ENCODE measurements around the gene OTX2.

Gene OTX2

GRCh38 chr14:56810147-56810719 is at the start of gene OTX2:
Gene OTX2, minus strand, starts transcription at chr14:56810479. Its CDS starts 5,023 bp downstream, at chr14:56805456.
- no peak for DNase-seq (ENCODE audit: low read depth in 2 of 2)

- no peak for DNase-seq (ENCODE audit: low read depth in 2 of 2)
Observed at GRCh38 chr14:56858422-56858821, 48.1 kb upstream of the OTX2 start.

DNA sequence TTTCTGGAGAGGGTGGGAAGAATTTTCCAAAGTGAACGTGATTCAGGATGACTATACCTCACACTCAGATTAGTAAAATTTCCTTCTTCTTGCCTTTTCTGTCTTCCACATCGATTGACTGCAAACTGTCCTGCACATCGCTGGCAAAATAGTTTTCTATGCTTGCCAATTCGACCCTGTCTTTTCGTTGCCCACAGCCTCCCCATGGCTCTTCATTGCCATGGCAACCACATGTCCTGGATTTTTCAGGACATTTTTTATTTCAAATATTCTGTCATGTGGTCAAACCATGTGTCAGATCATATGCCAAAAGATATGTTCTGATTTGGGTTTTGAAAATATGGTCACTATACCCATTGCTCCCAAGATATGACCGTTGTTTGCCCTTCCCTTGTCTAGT is 46.9 kb upstream of the OTX2 start:
- no peak for DNase-seq (ENCODE audit: low read depth in 2 of 2)

- DNase-seq (ENCODE audit: low read depth in 2 of 2): no peak
Observed at GRCh38 chr14:56855891-56856461, 45.7 kb upstream of the OTX2 start.

- DNase-seq (ENCODE audit: low read depth in 2 of 2): no peak
Observed at GRCh38 chr14:56854325-56854724, 44.0 kb upstream of the OTX2 start.

- no peak for DNase-seq (ENCODE audit: low read depth in 2 of 2)
Observed at GRCh38 chr14:56846970-56847930, 37.0 kb upstream of the OTX2 start.

DNA sequence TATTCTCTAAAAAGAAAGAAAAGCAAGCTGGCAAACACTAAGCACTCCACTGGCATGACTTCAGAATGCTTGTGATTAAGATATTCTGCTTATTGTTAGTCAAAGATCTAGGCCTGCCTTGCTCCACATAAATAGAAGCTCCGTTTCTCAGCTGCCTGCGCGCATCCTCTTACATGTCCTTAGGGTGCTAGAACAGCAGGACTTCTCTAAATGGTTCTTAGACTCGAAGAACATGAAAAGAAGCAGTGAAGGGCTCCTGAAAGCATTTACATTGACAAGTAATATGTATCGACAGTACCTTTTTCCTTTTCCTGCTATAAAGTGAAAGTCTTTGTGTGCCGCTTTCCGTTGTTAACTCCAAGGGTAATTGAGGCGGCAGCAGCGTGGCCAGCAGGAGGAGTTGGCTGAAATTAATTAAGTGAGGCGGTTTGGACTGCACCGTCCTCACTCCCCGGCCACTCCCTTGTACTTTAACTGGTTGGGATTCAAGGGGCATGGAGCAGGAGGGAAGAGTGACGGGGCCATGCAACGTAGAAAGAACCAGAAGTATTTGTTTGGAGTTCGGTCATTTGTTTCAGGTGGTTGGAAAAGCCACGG is 34.2 kb upstream of the OTX2 start:
- DNase-seq (ENCODE audit: low read depth in 2 of 2): no peak

- DNase-seq (ENCODE audit: low read depth in 2 of 2): no peak
Observed at GRCh38 chr14:56841611-56842010, 31.3 kb upstream of the OTX2 start.

- DNase-seq (ENCODE audit: low read depth in 2 of 2): no peak
Observed at GRCh38 chr14:56840221-56840620, 29.9 kb upstream of the OTX2 start.

GRCh38 chr14:56829151-56829550 is 18.9 kb upstream of the OTX2 start:
- DNase-seq (ENCODE audit: low read depth in 2 of 2): no peak

DNA sequence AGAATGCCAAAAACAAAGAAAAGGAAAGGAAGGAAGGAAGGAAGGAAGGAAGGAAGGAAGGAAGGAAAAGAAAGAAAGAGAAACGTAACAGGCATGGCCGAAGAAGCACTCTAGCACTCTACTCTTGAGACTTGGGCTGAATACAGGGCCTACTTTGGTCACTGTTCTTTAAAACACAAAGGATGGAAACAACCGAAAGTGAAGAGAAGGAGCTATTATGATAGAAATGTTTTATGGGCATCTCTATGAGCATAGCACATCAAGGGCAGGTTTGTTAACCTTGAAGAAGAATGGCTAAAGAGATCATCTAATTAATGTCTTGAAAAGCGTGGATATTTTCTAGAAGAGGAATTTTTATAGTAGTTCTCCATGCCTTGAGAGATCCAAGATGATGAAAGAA is 15.9 kb upstream of the OTX2 start:
- no peak for DNase-seq (ENCODE audit: low read depth in 2 of 2)

DNA sequence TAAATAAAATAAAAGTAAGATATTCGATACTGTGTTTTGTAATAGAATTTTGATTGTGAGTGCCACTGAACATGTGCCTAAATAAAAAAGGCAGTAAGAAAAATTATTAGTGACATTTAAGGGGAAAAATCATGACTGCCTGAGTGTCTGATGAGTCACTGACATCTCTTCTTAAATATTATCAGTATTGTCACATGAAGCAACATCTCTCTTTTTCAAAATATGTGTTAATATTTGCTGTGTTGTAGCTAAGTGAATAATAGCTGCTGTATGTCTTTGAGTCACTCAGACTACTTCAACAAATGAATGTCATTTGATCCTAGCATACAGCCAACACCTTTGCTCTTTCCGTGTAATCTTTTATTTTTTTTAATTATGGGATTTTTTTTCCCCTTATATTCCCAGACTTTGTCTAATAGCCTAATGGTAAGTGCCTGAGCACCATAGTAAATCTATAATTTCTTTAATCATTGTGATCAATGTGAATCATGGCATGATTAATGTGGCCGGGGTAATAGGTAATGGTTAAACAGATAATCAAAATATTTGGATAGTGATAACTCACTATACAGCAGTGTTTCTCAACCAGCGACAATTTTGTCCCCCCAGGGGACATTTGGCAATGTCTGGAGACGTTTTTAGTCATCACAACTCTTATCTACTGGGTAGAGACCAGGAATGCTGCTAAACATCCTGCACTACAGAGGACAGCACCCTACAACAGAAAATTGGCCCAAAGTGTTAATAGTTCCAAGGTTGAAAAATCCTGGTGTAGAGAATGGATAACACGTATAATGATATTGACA is 11.7 kb upstream of the OTX2 start:
- no peak for DNase-seq (ENCODE audit: low read depth in 2 of 2)

DNA sequence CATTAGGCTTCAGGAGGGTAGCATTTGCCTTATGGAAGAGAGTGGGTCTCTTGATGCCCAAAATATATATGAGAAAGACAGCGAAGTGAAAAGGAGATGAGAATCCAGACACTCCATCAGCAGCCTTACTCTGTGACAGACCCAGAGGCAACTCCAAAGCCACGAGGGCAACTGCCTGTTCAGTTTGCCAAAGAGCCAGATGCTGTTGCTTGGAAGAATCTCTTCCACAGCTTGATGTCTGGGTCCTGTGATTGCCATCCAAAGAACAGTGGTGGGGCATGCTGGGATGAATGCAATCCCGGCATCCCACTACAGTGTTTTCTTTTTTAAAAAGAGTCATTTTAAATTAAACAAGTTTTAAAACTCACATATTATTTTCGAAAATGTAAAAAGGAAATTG is 10.9 kb upstream of the OTX2 start:
- DNase-seq (ENCODE audit: low read depth in 2 of 2): no peak

- no peak for DNase-seq (ENCODE audit: low read depth in 2 of 2)
Observed at GRCh38 chr14:56817396-56817921, 7.2 kb upstream of the OTX2 start.

DNA sequence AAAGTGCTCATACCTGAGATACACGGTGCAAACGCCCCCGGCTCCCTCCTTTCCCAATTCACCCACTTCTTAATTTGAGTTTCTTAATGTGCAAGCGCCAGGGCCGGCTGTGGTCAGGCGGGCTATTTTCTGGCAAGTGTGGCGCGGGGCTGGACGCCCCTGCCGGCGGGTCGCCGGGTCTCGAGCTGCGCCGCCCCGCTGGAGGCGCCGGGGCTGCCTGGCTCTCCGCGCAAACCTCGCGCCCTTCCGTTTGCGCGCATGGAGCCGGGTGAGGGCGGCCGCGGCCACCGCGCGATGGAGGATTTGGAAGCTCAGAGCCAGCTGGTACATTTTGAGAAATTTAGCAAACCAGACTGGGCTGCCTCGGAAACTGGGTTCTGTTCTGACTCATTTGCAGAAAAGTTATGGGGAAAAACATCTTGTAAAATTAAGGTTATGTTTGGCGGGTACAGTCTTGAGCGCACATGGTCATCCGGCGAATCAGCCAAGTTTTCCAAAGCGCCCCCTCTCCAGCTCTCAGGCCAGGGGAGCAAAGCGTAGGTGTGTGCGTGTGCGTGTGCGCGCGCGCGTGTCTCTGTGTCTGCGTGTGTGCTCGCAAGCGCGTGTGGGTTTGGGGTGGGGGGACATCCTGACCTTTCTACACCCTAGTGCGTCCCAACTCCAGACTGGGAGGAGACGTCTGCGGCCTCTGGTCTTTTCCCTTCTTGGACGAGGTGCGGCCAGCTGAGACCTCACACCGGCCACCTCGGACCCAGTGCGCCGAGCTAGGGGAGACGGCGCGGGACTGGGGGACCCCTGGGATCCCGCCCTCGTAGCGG is 6.5 kb upstream of the OTX2 start:
- no peak for DNase-seq (ENCODE audit: low read depth in 2 of 2)

DNA sequence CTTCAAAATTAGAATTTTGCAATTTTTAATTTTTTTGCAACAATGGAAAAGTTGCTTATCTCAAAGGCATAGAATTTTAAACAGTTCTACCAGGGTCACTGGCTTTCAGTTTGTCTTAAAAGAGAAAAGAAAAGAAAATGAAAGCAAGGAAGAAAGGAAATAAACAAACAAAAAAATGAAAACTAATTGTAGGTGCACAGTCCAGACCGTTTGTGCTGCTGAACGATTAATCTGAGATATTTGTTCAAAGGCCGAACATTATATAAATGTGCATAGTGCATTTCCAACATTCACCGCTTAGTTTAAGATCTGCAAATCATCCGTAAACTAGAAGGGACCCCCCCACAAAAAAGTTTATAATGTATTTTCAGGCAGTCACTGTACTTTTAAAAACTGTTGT is 5.5 kb upstream of the OTX2 start:
- DNase-seq (ENCODE audit: low read depth in 2 of 2): no peak

DNA sequence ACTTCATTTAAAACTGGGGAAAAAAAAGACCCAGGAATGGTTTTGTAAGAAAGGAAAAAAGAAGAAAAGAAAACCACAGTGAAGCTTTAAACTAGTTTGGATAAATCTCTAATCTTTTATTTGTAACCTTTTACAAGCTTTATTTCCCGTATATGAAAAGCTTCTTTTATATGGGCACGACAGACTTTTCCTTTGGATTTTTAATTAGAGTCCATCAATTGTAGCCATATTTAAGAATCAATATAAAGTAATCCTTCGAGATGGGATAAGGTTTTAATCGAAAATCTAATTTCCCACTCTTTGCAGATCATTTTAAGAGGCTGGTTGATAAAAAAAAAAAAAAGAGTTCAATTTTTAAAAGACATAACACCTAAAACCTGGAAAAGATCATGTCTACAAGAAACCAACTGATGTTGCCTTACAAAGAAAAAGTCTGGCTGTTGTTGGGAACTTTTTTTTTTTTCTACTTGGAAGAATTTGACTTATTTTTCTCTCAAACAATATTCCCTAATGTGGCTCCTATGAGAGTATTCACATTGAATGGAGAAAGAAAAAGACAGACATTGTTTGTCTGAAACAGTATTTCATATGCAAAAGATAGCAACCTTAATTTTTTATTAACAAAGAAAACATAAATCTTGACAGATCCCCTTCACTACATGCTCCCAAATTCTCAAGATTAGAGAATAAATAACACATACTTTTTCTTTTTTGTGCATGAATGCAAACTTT is 4.9 kb upstream of the OTX2 start:
- no peak for DNase-seq (ENCODE audit: low read depth in 2 of 2)

- no peak for DNase-seq (ENCODE audit: low read depth in 2 of 2)
Observed at GRCh38 chr14:56814519-56814959, 4.3 kb upstream of the OTX2 start.

GRCh38 chr14:56813143-56813551 is 2.9 kb upstream of the OTX2 start:
- no peak for DNase-seq (ENCODE audit: low read depth in 2 of 2)

All from stimulated activated CD4-positive, alpha-beta T cell treated with anti-CD3 and anti-CD28 coated beads, Interleukin-12 subunit alpha, Interleukin-12 subunit beta, amount 100 ng/mL, for 24 hours (primary cell).